Esophagus muscularis mucosa (tissue), 4 donors: ENCODE data around the gene KRTAP5-8.

Experiments
- EP300 ChIP-seq: sonication (generic); formaldehyde crosslinking; IDR thresholded peaks from one replicate; pipeline ENCODE4 v1.6.1; 2017; ENCODE audit warnings: antibody characterized with exemption
- POLR2AphosphoS5 ChIP-seq, 2 donors: sonication (generic); formaldehyde crosslinking; IDR thresholded peaks; one replicate each; pipeline ENCODE4 v1.6.1; 2017; ENCODE audit warnings: antibody characterized with exemption in 2 of 2
- TF ChIP-seq, protein P1 (sequence below), 3 experiments: fragments of 200-600 bp in 2 of 3; fragments of 450-650 bp in 1 of 3; sonication (generic) in 2 of 3; IDR thresholded peaks; one replicate each; pipeline ENCODE4 v1.5.1; 2017 to 2019; ENCODE audit warnings: antibody characterized with exemption in 3 of 3, mild to moderate bottlenecking in 2 of 3, moderate library complexity in 1 of 3

DNA sequence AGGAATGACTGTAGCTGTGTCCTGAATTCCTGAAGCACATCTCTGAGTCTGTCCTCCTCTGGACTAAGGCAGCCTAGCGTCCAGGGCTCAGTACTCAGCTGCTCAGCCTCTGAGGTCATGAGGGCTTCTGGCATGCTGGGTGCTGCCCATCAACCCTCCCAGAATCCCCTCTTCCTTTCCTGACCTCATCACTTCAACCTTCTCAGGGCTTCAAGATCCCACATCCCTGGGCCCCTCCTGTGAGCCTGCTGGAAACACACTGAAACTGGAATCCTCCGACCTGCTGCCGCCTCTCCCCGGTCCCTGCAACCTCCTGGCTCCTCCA, 803 bp downstream of the KRTAP5-8 start:
- TF ChIP-seq POLR2AphosphoS5 (IDR thresholded peaks at IDR 0.05) (no peak), EP300 (no peak)
- TF ChIP-seq, protein P1, sequence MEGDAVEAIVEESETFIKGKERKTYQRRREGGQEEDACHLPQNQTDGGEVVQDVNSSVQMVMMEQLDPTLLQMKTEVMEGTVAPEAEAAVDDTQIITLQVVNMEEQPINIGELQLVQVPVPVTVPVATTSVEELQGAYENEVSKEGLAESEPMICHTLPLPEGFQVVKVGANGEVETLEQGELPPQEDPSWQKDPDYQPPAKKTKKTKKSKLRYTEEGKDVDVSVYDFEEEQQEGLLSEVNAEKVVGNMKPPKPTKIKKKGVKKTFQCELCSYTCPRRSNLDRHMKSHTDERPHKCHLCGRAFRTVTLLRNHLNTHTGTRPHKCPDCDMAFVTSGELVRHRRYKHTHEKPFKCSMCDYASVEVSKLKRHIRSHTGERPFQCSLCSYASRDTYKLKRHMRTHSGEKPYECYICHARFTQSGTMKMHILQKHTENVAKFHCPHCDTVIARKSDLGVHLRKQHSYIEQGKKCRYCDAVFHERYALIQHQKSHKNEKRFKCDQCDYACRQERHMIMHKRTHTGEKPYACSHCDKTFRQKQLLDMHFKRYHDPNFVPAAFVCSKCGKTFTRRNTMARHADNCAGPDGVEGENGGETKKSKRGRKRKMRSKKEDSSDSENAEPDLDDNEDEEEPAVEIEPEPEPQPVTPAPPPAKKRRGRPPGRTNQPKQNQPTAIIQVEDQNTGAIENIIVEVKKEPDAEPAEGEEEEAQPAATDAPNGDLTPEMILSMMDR (IDR thresholded peaks at IDR 0.05) = no peak
